ENCODE data around the gene TTC28.
"Not testable (repeated sequence)": the region's sequence is repeated elsewhere in the genome, so short reads cannot be mapped to it uniquely, and the experiment has no call there.

TTC28 gene

DNA sequence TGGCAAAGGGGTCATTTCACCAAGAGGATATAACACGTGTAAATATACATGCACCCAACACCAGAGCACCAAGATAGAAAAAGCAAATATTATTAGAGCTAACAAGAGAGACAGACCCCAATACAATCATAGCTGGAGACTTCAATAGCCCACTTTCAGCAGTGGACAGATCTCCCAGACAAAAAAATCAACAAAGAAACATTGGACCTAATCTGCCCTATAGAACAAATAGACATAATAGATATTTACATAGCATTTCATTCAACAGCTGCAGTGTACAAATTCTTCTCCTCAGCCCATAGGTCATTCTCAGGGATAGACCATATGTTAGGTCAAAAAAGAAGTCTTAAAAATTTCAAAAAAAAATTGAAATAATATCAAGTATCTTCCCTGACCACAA is 312.8 kb downstream of the TTC28 start:
- POLR2A ChIA-PET: no interaction called here
- CTCF ChIA-PET: interaction anchor here (0.7 kb wide), 1 partner anchor 27 kb away, joined by 3 read pairs; no protein-coding TSS in a partner anchor
- Histone ChIP-seq H3K27ac (ENCODE audit: extremely low read depth, low read depth, low read length) (no peak overlapping the region), H3K4me1 (ENCODE audit: control insufficient read depth, insufficient read depth, low read length) (peaks cover 2% of the 10 kb centered on the region; the same call in 1 of the 2 replicates), H3K36me3 (ENCODE audit: control insufficient read depth in 2 of 2, insufficient read depth in 1 of 2, low read length in 2 of 2) (no peaks in the 10 kb centered on the region), H3K9me3 (ENCODE audit: control insufficient read depth, insufficient read depth, low read depth, low read length) (no peaks in the 10 kb centered on the region), H3K4me3 (ENCODE audit: low read depth, low read length) (no peak overlapping the region)
- TF ChIP-seq ZNF530 (tag by site-specific recombination; IDR thresholded peaks at IDR 0.05; ENCODE audit: low read depth) (no peak), ZNF155 (tag by site-specific recombination; IDR thresholded peaks at IDR 0.05) (no peak), ZNF146 (tag by site-specific recombination; IDR thresholded peaks at IDR 0.05) (no peak), ZSCAN30 (tag by site-specific recombination; IDR thresholded peaks at IDR 0.05) (no peak), OVOL3 (tag by site-specific recombination; IDR thresholded peaks at IDR 0.05) (no peak), ZNF629 (tag by site-specific recombination; IDR thresholded peaks at IDR 0.05) (no peak), PRDM1 (tag by site-specific recombination; IDR thresholded peaks at IDR 0.05) (no peak), ZNF596 (tag by site-specific recombination; IDR thresholded peaks at IDR 0.05) (no peak)
- TF ChIP-seq, protein P1, sequence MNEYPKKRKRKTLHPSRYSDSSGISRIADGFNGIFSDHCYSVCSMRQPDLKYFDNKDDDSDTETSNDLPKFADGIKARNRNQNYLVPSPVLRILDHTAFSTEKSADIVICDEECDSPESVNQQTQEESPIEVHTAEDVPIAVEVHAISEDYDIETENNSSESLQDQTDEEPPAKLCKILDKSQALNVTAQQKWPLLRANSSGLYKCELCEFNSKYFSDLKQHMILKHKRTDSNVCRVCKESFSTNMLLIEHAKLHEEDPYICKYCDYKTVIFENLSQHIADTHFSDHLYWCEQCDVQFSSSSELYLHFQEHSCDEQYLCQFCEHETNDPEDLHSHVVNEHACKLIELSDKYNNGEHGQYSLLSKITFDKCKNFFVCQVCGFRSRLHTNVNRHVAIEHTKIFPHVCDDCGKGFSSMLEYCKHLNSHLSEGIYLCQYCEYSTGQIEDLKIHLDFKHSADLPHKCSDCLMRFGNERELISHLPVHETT (tag by site-specific recombination; IDR thresholded peaks at IDR 0.05): no peak
- TF ChIP-seq, protein P2, sequence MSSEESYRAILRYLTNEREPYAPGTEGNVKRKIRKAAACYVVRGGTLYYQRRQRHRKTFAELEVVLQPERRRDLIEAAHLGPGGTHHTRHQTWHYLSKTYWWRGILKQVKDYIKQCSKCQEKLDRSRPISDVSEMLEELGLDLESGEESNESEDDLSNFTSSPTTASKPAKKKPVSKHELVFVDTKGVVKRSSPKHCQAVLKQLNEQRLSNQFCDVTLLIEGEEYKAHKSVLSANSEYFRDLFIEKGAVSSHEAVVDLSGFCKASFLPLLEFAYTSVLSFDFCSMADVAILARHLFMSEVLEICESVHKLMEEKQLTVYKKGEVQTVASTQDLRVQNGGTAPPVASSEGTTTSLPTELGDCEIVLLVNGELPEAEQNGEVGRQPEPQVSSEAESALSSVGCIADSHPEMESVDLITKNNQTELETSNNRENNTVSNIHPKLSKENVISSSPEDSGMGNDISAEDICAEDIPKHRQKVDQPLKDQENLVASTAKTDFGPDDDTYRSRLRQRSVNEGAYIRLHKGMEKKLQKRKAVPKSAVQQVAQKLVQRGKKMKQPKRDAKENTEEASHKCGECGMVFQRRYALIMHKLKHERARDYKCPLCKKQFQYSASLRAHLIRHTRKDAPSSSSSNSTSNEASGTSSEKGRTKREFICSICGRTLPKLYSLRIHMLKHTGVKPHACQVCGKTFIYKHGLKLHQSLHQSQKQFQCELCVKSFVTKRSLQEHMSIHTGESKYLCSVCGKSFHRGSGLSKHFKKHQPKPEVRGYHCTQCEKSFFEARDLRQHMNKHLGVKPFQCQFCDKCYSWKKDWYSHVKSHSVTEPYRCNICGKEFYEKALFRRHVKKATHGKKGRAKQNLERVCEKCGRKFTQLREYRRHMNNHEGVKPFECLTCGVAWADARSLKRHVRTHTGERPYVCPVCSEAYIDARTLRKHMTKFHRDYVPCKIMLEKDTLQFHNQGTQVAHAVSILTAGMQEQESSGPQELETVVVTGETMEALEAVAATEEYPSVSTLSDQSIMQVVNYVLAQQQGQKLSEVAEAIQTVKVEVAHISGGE (tag by site-specific recombination; conservative IDR thresholded peaks at IDR 0.05; ENCODE audit: low read depth): no peak
- TF ChIP-seq, protein P3, sequence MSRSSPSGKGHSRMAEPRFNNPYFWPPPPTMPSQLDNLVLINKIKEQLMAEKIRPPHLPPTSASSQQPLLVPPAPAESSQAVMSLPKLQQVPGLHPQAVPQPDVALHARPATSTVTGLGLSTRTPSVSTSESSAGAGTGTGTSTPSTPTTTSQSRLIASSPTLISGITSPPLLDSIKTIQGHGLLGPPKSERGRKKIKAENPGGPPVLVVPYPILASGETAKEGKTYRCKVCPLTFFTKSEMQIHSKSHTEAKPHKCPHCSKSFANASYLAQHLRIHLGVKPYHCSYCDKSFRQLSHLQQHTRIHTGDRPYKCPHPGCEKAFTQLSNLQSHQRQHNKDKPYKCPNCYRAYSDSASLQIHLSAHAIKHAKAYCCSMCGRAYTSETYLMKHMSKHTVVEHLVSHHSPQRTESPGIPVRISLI (tag by site-specific recombination; IDR thresholded peaks at IDR 0.05): no peak
- TF ChIP-seq, protein P4, sequence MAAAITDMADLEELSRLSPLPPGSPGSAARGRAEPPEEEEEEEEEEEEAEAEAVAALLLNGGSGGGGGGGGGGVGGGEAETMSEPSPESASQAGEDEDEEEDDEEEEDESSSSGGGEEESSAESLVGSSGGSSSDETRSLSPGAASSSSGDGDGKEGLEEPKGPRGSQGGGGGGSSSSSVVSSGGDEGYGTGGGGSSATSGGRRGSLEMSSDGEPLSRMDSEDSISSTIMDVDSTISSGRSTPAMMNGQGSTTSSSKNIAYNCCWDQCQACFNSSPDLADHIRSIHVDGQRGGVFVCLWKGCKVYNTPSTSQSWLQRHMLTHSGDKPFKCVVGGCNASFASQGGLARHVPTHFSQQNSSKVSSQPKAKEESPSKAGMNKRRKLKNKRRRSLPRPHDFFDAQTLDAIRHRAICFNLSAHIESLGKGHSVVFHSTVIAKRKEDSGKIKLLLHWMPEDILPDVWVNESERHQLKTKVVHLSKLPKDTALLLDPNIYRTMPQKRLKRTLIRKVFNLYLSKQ (tag by site-specific recombination; IDR thresholded peaks at IDR 0.05; ENCODE audit: borderline replicate concordance): no peak
- TF ChIP-seq, protein P5, sequence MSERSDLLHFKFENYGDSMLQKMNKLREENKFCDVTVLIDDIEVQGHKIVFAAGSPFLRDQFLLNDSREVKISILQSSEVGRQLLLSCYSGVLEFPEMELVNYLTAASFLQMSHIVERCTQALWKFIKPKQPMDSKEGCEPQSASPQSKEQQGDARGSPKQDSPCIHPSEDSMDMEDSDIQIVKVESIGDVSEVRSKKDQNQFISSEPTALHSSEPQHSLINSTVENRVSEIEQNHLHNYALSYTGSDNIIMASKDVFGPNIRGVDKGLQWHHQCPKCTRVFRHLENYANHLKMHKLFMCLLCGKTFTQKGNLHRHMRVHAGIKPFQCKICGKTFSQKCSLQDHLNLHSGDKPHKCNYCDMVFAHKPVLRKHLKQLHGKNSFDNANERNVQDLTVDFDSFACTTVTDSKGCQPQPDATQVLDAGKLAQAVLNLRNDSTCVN (tag by site-specific recombination; optimal IDR thresholded peaks at IDR 0.05): no peak
- TF ChIP-seq, protein P6, sequence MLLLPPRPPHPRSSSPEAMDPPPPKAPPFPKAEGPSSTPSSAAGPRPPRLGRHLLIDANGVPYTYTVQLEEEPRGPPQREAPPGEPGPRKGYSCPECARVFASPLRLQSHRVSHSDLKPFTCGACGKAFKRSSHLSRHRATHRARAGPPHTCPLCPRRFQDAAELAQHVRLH (tag by site-specific recombination; IDR thresholded peaks at IDR 0.05): no peak

DNA sequence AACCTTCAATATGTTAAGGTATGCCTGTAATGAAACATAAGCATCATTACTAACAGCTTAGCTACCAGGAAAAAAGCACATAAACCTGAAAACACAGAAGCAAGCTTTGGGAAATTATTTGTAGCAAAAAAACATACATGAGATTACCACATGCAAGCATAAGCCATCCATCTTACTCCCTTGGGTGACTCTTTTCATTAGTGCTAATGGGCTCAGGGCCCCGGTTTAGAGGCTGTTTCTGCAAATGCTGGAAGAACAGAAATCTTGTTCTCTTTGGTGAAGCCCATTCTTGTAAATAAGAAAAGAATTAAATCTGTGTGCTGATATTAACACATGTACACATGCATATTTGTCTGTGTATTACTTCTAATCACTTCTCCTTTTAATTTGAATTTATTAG is 314.3 kb downstream of the TTC28 start:
- POLR2A ChIA-PET: no interaction called here
- Histone ChIP-seq H3K27ac (ENCODE audit: extremely low read depth, low read depth, low read length) (no peak overlapping the region), H3K36me3 (ENCODE audit: control insufficient read depth in 2 of 2, insufficient read depth in 1 of 2, low read length in 2 of 2) (no peaks in the 10 kb centered on the region), H3K4me1 (ENCODE audit: control insufficient read depth, insufficient read depth, low read length) (peaks cover 2% of the 10 kb centered on the region; the same call in 1 of the 2 replicates), H3K9me3 (ENCODE audit: control insufficient read depth, insufficient read depth, low read depth, low read length) (no peaks in the 10 kb centered on the region), H3K4me3 (ENCODE audit: low read depth, low read length) (no peak overlapping the region)
- no peak for TF ChIP-seq GLIS1 (tag by site-specific recombination; IDR thresholded peaks at IDR 0.05)
- TF ChIP-seq KLF1 (tag by site-specific recombination; IDR thresholded peaks at IDR 0.05): no peak
- no peak for TF ChIP-seq ZFP37 (tag by site-specific recombination; IDR thresholded peaks at IDR 0.05)
- TF ChIP-seq, protein P7, sequence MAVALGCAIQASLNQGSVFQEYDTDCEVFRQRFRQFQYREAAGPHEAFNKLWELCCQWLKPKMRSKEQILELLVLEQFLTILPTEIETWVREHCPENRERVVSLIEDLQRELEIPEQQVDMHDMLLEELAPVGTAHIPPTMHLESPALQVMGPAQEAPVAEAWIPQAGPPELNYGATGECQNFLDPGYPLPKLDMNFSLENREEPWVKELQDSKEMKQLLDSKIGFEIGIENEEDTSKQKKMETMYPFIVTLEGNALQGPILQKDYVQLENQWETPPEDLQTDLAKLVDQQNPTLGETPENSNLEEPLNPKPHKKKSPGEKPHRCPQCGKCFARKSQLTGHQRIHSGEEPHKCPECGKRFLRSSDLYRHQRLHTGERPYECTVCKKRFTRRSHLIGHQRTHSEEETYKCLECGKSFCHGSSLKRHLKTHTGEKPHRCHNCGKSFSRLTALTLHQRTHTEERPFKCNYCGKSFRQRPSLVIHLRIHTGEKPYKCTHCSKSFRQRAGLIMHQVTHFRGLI (tag by site-specific recombination; IDR thresholded peaks at IDR 0.05): no peak
- no peak for TF ChIP-seq ZNF140 (tag by site-specific recombination; IDR thresholded peaks at IDR 0.05)
- CTCF ChIA-PET: no interaction called here

DNA sequence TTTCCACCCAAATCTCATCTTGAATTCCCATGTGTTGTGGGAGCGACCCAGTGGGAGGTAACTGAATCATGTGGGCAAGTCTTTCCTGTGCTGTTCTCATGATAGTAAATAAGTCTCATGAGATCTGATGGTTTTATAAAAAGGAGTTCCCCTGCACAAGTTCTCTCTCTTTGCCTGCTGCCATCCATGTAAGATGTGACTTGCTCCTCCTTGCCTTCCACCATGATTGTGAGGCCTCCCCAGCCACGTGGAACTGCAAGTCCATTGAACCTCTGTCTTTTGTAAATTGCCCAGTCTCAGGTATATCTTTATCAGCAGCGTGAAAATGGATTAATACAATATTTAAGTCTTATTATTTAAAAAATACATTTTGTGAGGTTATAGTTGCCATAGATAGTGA is 315.5 kb downstream of the TTC28 start:
- CTCF ChIA-PET; POLR2A ChIA-PET; H3K27ac ChIP-seq (ENCODE audit: extremely low read depth, low read depth, low read length): not testable (repeated sequence)

More for the DNA sequence above, 315.5 kb downstream of the TTC28 start:
- not testable (repeated sequence) for H3K9me3 ChIP-seq (ENCODE audit: control insufficient read depth, insufficient read depth, low read depth, low read length); H3K4me3 ChIP-seq (ENCODE audit: low read depth, low read length); H3K36me3 ChIP-seq (ENCODE audit: control insufficient read depth in 2 of 2, insufficient read depth in 1 of 2, low read length in 2 of 2); H3K4me1 ChIP-seq (ENCODE audit: control insufficient read depth, insufficient read depth, low read length)

Data from HEK293 (cell line).